OCI-LY7 (cell line): ENCODE data around the gene ZGPAT.

Source experiments
- EZH2phosphoT487 ChIP-seq: fragments of 200-600 bp; sonication (generic); IDR thresholded peaks from 2 replicates; pipeline ENCODE4 v1.6.1; 2018; ENCODE audit warnings: low read depth, borderline replicate concordance, mild to moderate bottlenecking, mixed run types, antibody characterized with exemption, low read length, moderate library complexity, mixed read lengths
- TF ChIP-seq, protein P1 (sequence below): fragments of 200-600 bp; sonication (generic); conservative IDR thresholded peaks from 2 replicates; pipeline ENCODE4 v1.5.1; 2014; ENCODE audit warnings: mild to moderate bottlenecking, antibody characterized with exemption, low read length, moderate library complexity, mixed read lengths

DNA sequence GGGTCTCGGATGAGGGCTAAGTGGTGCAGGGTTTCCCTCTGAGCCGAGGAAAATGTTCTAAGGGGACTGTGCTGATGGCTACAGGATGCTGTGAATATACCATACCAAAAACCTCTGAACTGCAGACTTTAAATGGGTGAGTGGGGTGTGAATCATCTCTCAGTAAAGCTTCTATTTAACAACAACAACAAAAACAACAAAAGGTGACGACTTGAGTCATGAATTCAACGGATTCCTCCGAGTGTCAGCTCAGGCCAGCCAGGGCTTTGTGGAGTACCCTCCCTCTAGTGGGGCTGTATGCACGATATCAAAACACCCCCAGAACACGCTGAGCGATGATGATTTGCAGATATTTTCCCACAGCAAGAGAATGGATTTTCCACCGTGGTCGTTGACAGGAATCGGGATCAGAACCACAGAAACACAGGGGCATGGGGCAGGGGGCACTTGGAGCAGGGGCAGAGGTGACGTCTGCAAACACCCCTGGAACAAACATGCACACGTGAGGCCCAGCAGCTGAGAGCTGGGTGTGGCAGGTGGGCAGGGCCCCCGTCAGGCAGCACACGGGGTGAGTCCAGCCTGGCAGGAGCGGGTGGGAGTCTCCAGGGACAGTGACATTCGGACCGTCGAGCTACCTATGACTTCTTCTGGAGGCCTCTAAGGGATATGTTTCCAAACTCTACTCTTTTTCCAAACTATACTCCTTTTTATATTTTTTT is 70.4 kb downstream of the ZGPAT start:
- TF ChIP-seq, protein P1, sequence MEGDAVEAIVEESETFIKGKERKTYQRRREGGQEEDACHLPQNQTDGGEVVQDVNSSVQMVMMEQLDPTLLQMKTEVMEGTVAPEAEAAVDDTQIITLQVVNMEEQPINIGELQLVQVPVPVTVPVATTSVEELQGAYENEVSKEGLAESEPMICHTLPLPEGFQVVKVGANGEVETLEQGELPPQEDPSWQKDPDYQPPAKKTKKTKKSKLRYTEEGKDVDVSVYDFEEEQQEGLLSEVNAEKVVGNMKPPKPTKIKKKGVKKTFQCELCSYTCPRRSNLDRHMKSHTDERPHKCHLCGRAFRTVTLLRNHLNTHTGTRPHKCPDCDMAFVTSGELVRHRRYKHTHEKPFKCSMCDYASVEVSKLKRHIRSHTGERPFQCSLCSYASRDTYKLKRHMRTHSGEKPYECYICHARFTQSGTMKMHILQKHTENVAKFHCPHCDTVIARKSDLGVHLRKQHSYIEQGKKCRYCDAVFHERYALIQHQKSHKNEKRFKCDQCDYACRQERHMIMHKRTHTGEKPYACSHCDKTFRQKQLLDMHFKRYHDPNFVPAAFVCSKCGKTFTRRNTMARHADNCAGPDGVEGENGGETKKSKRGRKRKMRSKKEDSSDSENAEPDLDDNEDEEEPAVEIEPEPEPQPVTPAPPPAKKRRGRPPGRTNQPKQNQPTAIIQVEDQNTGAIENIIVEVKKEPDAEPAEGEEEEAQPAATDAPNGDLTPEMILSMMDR: no peak
- no peak for TF ChIP-seq EZH2phosphoT487
